OCI-LY1 (cell line): Measurements from ENCODE around the gene ABLIM1.

Experiments used
- EZH2 ChIP-seq: fragments of 200-600 bp; sonication (generic), shearing (Covaris generic); IDR thresholded peaks from 2 replicates; pipeline ENCODE4 v1.8.0; 2017; ENCODE audit warnings: borderline replicate concordance, mixed run types, mild to moderate bottlenecking, antibody characterized with exemption, low read length, moderate library complexity, mixed read lengths
- TF ChIP-seq, protein P1 (sequence below): fragments of 200-600 bp; sonication (generic), shearing (Covaris generic); IDR thresholded peaks from 2 replicates; pipeline ENCODE4 v1.5.1; 2017; ENCODE audit warnings: mild to moderate bottlenecking, antibody characterized with exemption, low read length, moderate library complexity, mixed read lengths

DNA sequence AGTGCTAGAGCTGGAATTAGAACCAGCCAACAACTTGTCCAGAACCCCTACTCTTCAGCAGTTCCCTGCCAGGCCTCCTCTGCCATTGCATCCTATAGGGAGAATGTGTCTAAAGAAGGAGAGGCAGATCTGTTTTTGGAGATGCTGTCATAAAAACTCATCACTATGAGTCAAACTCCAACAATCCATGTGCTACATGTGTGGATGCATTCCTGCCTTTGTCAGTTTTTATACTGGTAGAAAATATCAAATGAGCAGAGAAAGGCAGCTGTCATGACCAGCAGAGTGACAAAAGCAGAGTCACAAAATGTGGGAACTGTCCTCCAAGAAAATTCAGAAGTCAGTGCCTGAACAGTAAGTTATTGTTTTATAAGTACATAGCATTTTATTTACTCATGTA is 93.0 kb downstream of the ABLIM1 start:
- TF ChIP-seq, protein P1, sequence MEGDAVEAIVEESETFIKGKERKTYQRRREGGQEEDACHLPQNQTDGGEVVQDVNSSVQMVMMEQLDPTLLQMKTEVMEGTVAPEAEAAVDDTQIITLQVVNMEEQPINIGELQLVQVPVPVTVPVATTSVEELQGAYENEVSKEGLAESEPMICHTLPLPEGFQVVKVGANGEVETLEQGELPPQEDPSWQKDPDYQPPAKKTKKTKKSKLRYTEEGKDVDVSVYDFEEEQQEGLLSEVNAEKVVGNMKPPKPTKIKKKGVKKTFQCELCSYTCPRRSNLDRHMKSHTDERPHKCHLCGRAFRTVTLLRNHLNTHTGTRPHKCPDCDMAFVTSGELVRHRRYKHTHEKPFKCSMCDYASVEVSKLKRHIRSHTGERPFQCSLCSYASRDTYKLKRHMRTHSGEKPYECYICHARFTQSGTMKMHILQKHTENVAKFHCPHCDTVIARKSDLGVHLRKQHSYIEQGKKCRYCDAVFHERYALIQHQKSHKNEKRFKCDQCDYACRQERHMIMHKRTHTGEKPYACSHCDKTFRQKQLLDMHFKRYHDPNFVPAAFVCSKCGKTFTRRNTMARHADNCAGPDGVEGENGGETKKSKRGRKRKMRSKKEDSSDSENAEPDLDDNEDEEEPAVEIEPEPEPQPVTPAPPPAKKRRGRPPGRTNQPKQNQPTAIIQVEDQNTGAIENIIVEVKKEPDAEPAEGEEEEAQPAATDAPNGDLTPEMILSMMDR = no peak
- no peak for TF ChIP-seq EZH2
